GM23338 (cell line): ENCODE measurements around the gene PIGU. TPM values are rescaled to one million over a fixed set of nuclear protein-coding genes. Genes with fewer than 3 reads are reported as not detected.
"Not testable (repeated sequence)": the region's sequence is repeated elsewhere in the genome, so short reads cannot be mapped to it uniquely, and the experiment has no call there.

Experiments used
- ATAC-seq: fragments of 200-7000 bp; cut with Tn5 transposase; 3 replicates; pipeline ENCODE4 v1.9.1; 2020
- DNase-seq: peaks from one replicate; pipeline ENCODE4 v3.0.0-alpha.2; 2015; ENCODE audit warnings: low spot score
- H2AFZ ChIP-seq: fragments of 200-600 bp; sonication (generic); 2 replicates; pipeline ENCODE4 v1.8.0; 2016; ENCODE audit warnings: antibody characterized with exemption, mild to moderate bottlenecking, moderate library complexity
- H3F3A ChIP-seq: fragments of 200-600 bp; sonication (generic); replicated peaks from 2 replicates; pipeline ENCODE4 v1.8.0; 2017; ENCODE audit warnings: antibody characterized with exemption, mixed run types, low read depth
- H3K27ac ChIP-seq: fragments of 200-600 bp; sonication (generic); 2 replicates; pipeline ENCODE4 v1.6.1; 2016; ENCODE audit warnings: low read depth
- H3K27me3 ChIP-seq: fragments of 200-600 bp; sonication (generic); 2 replicates; pipeline ENCODE4 v1.8.0; 2016; ENCODE audit warnings: mild to moderate bottlenecking, mixed run types, moderate library complexity; ENCODE audit not compliant: insufficient read depth
- H3K36me3 ChIP-seq: fragments of 200-600 bp; sonication (generic); 2 replicates; pipeline ENCODE4 v1.8.0; 2016; ENCODE audit warnings: mild to moderate bottlenecking; ENCODE audit not compliant: insufficient read depth
- H3K4me1 ChIP-seq: fragments of 200-600 bp; sonication (generic); 2 replicates; pipeline ENCODE4 v1.8.0; 2016; ENCODE audit warnings: mild to moderate bottlenecking, moderate library complexity; ENCODE audit not compliant: insufficient read depth
- H3K4me2 ChIP-seq: fragments of 200-600 bp; sonication (generic); 2 replicates; pipeline ENCODE4 v1.7.1; 2017; ENCODE audit warnings: mixed run types
- H3K4me3 ChIP-seq: fragments of 200-600 bp; sonication (generic); 2 replicates; pipeline ENCODE4 v1.6.1; 2016; ENCODE audit warnings: mixed run types
- H3K79me2 ChIP-seq: fragments of 200-600 bp; sonication (generic); replicated peaks from 2 replicates; pipeline ENCODE4 v1.8.0; 2017; ENCODE audit warnings: mild to moderate bottlenecking; ENCODE audit not compliant: insufficient read depth
- H3K9me2 ChIP-seq: fragments of 200-600 bp; sonication (generic); 2 replicates; pipeline ENCODE4 v1.8.0; 2017; ENCODE audit not compliant: insufficient read depth
- H4K20me1 ChIP-seq: fragments of 200-600 bp; sonication (generic); replicated peaks from 2 replicates; pipeline ENCODE4 v1.8.0; 2017; ENCODE audit warnings: mild to moderate bottlenecking; ENCODE audit not compliant: insufficient read depth
- H3K27ac Mint-ChIP-seq: 2 replicates; pipeline ENCODE4 v1.8.0; 2020; ENCODE audit warnings: inconsistent platforms, mild to moderate bottlenecking, moderate library complexity, mixed read lengths
- H3K27me3 Mint-ChIP-seq: 3 replicates; pipeline ENCODE4 v1.8.0; 2022; ENCODE audit warnings: low read depth, mild to moderate bottlenecking, moderate library complexity, mixed read lengths, inconsistent platforms; ENCODE audit not compliant: insufficient read depth, poor library complexity
- H3K36me3 Mint-ChIP-seq: 3 replicates; pipeline ENCODE4 v1.8.0; 2021; ENCODE audit warnings: low read depth, mild to moderate bottlenecking, inconsistent platforms, moderate library complexity, mixed read lengths
- H3K4me1 Mint-ChIP-seq: 3 replicates; pipeline ENCODE4 v1.8.0; 2020; ENCODE audit warnings: mild to moderate bottlenecking, inconsistent platforms, mixed read lengths
- H3K4me3 Mint-ChIP-seq: 3 replicates; pipeline ENCODE4 v1.8.0; 2021; ENCODE audit warnings: moderate library complexity, mild to moderate bottlenecking, inconsistent platforms, mixed read lengths
- H3K9me3 Mint-ChIP-seq: 3 replicates; pipeline ENCODE4 v1.8.0; 2020; ENCODE audit warnings: moderate library complexity, mild to moderate bottlenecking, inconsistent platforms, mixed read lengths
- CREB1 ChIP-seq: fragments of 250-450 bp; sonication (Bioruptor Pico); IDR thresholded peaks from 2 replicates; pipeline ENCODE4 v1.5.0; 2020; ENCODE audit warnings: low read depth, mild to moderate bottlenecking, moderate library complexity
- EZH2 ChIP-seq: fragments of 200-600 bp; sonication (generic); IDR thresholded peaks from one replicate; pipeline ENCODE4 v1.8.0; 2017; ENCODE audit warnings: antibody characterized with exemption, mild to moderate bottlenecking, low read depth; ENCODE audit not compliant: unreplicated experiment
- EZH2phosphoT487 ChIP-seq: fragments of 200-600 bp; sonication (generic); IDR thresholded peaks from one replicate; pipeline ENCODE4 v1.8.1; 2018; ENCODE audit warnings: antibody characterized with exemption; ENCODE audit not compliant: unreplicated experiment
- JUNB ChIP-seq: IDR thresholded peaks from one replicate; pipeline ENCODE4 v1.6.1; 2016; ENCODE audit warnings: antibody characterized with exemption; ENCODE audit not compliant: unreplicated experiment
- NANOG ChIP-seq: IDR thresholded peaks from 2 replicates; pipeline ENCODE4 v1.6.1; 2016; ENCODE audit warnings: antibody characterized with exemption, borderline replicate concordance
- POLR2AphosphoS5 ChIP-seq: IDR thresholded peaks from 2 replicates; pipeline ENCODE4 v1.6.1; 2016; ENCODE audit warnings: antibody characterized with exemption, low read depth
- STAT1 ChIP-seq: IDR thresholded peaks from one replicate; pipeline ENCODE4 v1.6.1; 2016; ENCODE audit warnings: antibody characterized with exemption; ENCODE audit not compliant: unreplicated experiment
- ZNF114 ChIP-seq: fragments of 250-450 bp; sonication (Bioruptor Pico); IDR thresholded peaks from 2 replicates; pipeline ENCODE4 v1.5.0; 2020; ENCODE audit warnings: mild to moderate bottlenecking, moderate library complexity
- ZNF331 ChIP-seq: fragments of 250-450 bp; sonication (Bioruptor Pico); IDR thresholded peaks from 2 replicates; pipeline ENCODE4 v1.5.0; 2020; ENCODE audit warnings: low read depth, mild to moderate bottlenecking, moderate library complexity
- polyA plus RNA-seq: library from polyadenylated mRNA; unstranded; fragments of >200 nt; fragmentation: Nextera tagmentation; extraction: Ambion mirVana; gene quantifications from 2 replicates; pipeline ENCODE4 v1.2.1, GENCODE V29; 2016
- total RNA-seq: library from RNA; depleted of rRNA; stranded (reverse); fragments of >200 nt; shearing (Covaris generic); gene quantifications from 2 replicates; pipeline ENCODE4 v1.2.3, GENCODE V29; 2014
- TF ChIP-seq, protein P1 (sequence below): IDR thresholded peaks from one replicate; pipeline ENCODE4 v1.6.1; 2018; ENCODE audit warnings: antibody characterized with exemption; ENCODE audit not compliant: unreplicated experiment
- TF ChIP-seq, protein P2 (sequence below), 2 experiments: fragments of 200-600 bp in 1 of 2; sonication (generic) in 1 of 2; conservative IDR thresholded peaks; 2 replicates each; pipeline versions ENCODE4 v1.5.1 to v1.6.1; 2016 to 2017; ENCODE audit warnings: antibody characterized with exemption in 2 of 2, low read depth in 2 of 2, mild to moderate bottlenecking in 2 of 2, moderate library complexity in 1 of 2
- TF ChIP-seq, protein P3 (sequence below): IDR thresholded peaks from 2 replicates; pipeline ENCODE4 v1.6.1; 2016; ENCODE audit warnings: antibody characterized with exemption

The PIGU gene
- total and polyA plus RNA-seq, 2 experiments from 2014 or later: 24.3 to 28.9 TPM

DNA sequence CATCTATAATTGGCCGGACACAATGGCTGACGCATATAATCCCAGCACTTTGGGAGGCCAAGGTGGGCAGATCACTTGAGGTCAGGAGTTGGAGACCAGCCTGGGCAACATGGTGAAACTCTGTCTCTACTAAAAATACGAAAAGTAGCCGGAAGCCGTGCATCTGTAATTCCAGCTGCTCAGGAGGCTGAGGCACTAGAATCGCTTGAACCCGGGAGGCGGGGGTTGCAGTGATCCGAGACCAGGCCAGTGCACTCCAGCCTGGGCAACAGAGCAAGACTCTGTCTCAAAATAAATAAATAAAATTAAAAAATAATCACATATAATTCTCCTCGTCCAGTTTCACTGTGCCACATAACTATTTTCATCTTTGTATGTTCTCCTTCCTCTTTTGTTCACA, 157.1 kb downstream of the PIGU start:
- not testable (repeated sequence) for H3K4me3 Mint-ChIP-seq, DNase-seq, H3K9me3 Mint-ChIP-seq, H3K4me1 ChIP-seq, H3K9me2 ChIP-seq, H3K4me2 ChIP-seq, ATAC-seq, H3K36me3 ChIP-seq, H3K27ac Mint-ChIP-seq, H3K36me3 Mint-ChIP-seq, H3K4me3 ChIP-seq, H3K27me3 ChIP-seq, H3K27ac ChIP-seq, H2AFZ ChIP-seq, H3F3A ChIP-seq
- Mint-ChIP-seq H3K27me3 (peaks cover 14% of the 10 kb centered on the region), H3K4me1 (peaks cover 16% of the 10 kb centered on the region)
- peaks cover 47% of the 10 kb centered on the region for H4K20me1 ChIP-seq
- H3K79me2 ChIP-seq: peaks cover 76% of the 10 kb centered on the region

DNA sequence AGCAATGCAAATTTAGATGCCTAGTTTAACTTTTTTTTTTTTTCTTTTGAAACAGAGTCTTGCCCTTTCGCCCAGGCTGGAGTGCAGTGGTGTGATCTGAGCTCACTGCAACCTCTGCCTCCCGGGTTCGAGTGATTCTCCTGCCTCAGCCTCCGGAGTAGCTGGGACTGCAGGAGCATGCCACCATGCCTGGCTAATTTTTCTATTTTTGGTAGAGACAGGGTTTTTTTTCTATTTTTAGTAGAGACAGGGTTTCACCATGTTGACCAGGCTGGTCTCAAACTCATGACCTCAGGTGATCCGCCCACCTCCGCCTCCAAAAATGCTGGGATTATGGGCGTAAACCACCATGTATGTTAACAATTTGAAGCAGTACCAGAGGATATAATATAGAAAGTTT, 158.0 kb downstream of the PIGU start:
- not testable (repeated sequence) for H3K4me1 ChIP-seq, H3F3A ChIP-seq, H3K27ac Mint-ChIP-seq, H3K36me3 ChIP-seq, H3K27me3 ChIP-seq, H3K9me2 ChIP-seq, H2AFZ ChIP-seq, H3K4me2 ChIP-seq, H3K9me3 Mint-ChIP-seq, DNase-seq, H3K27ac ChIP-seq, H3K36me3 Mint-ChIP-seq, ATAC-seq, H3K4me3 Mint-ChIP-seq, H3K4me3 ChIP-seq
- Mint-ChIP-seq H3K4me1 (peaks cover 19% of the 10 kb centered on the region), H3K27me3 (peaks cover 14% of the 10 kb centered on the region)
- H4K20me1 ChIP-seq: peaks cover 41% of the 10 kb centered on the region
- H3K79me2 ChIP-seq: peaks cover 66% of the 10 kb centered on the region

DNA sequence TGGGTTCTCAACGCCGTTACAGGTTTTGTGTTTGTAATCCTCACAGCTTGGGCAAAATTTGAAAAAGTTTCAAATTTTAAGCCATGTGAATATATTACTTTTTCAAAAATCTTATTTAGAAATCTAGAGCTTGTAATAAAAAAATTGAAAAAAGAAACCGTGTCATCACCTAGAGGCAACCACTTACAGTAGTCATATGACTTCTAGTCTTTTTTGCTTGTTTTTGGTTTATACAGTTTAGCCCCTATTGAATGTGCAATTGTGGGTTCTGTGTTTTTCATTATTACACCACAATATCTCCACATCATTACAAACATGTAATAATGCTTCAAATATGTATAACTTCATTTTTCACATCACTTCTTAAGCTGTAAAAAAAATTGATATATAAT, 159.8 kb downstream of the PIGU start:
- Mint-ChIP-seq H3K4me3 (peak overlapping the region; percentile 97), H3K27me3 (peaks cover 11% of the 10 kb centered on the region), H3K9me3 (no peaks in the 10 kb centered on the region), H3K27ac (no peak overlapping the region; the same call in 1 of the 2 replicates), H3K36me3 (no peaks in the 10 kb centered on the region; the same call in 2 of the 3 replicates), H3K4me1 (peaks cover 13% of the 10 kb centered on the region)
- Histone ChIP-seq H3K27ac (peak overlapping the region; percentile 88), H3K4me3 (peak overlapping the region; percentile 88), H2AFZ (0 out of 2 replicates have a peak overlapping the region, but pooled peaks have one; percentile 44), H3F3A (peaks cover 3% of the 10 kb centered on the region; the same call in 1 of the 2 replicates), H4K20me1 (peaks cover 27% of the 10 kb centered on the region), H3K9me2 (no peaks in the 10 kb centered on the region), H3K79me2 (peaks cover 54% of the 10 kb centered on the region), H3K27me3 (no peaks in the 10 kb centered on the region), H3K4me2 (peak overlapping the region; percentile 87), H3K36me3 (no peaks in the 10 kb centered on the region; the same call in 1 of the 2 replicates), H3K4me1 (peaks cover 8% of the 10 kb centered on the region)
- no peak for DNase-seq
- no peak for ATAC-seq
- TF ChIP-seq ZNF114 (CRISPR knock-in tag): no peak
- TF ChIP-seq EZH2: no peak
- TF ChIP-seq CREB1 (CRISPR knock-in tag): no peak
- TF ChIP-seq, protein P1, sequence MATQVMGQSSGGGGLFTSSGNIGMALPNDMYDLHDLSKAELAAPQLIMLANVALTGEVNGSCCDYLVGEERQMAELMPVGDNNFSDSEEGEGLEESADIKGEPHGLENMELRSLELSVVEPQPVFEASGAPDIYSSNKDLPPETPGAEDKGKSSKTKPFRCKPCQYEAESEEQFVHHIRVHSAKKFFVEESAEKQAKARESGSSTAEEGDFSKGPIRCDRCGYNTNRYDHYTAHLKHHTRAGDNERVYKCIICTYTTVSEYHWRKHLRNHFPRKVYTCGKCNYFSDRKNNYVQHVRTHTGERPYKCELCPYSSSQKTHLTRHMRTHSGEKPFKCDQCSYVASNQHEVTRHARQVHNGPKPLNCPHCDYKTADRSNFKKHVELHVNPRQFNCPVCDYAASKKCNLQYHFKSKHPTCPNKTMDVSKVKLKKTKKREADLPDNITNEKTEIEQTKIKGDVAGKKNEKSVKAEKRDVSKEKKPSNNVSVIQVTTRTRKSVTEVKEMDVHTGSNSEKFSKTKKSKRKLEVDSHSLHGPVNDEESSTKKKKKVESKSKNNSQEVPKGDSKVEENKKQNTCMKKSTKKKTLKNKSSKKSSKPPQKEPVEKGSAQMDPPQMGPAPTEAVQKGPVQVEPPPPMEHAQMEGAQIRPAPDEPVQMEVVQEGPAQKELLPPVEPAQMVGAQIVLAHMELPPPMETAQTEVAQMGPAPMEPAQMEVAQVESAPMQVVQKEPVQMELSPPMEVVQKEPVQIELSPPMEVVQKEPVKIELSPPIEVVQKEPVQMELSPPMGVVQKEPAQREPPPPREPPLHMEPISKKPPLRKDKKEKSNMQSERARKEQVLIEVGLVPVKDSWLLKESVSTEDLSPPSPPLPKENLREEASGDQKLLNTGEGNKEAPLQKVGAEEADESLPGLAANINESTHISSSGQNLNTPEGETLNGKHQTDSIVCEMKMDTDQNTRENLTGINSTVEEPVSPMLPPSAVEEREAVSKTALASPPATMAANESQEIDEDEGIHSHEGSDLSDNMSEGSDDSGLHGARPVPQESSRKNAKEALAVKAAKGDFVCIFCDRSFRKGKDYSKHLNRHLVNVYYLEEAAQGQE: no peak
- no peak for TF ChIP-seq JUNB
- TF ChIP-seq, protein P2, sequence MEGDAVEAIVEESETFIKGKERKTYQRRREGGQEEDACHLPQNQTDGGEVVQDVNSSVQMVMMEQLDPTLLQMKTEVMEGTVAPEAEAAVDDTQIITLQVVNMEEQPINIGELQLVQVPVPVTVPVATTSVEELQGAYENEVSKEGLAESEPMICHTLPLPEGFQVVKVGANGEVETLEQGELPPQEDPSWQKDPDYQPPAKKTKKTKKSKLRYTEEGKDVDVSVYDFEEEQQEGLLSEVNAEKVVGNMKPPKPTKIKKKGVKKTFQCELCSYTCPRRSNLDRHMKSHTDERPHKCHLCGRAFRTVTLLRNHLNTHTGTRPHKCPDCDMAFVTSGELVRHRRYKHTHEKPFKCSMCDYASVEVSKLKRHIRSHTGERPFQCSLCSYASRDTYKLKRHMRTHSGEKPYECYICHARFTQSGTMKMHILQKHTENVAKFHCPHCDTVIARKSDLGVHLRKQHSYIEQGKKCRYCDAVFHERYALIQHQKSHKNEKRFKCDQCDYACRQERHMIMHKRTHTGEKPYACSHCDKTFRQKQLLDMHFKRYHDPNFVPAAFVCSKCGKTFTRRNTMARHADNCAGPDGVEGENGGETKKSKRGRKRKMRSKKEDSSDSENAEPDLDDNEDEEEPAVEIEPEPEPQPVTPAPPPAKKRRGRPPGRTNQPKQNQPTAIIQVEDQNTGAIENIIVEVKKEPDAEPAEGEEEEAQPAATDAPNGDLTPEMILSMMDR (conservative IDR thresholded peaks at IDR 0.05; ENCODE audit: low read depth in 2 of 2): no peak
- no peak for TF ChIP-seq POLR2AphosphoS5
- TF ChIP-seq, protein P3, sequence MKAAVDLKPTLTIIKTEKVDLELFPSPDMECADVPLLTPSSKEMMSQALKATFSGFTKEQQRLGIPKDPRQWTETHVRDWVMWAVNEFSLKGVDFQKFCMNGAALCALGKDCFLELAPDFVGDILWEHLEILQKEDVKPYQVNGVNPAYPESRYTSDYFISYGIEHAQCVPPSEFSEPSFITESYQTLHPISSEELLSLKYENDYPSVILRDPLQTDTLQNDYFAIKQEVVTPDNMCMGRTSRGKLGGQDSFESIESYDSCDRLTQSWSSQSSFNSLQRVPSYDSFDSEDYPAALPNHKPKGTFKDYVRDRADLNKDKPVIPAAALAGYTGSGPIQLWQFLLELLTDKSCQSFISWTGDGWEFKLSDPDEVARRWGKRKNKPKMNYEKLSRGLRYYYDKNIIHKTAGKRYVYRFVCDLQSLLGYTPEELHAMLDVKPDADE: no peak
- no peak for TF ChIP-seq ZNF331 (CRISPR knock-in tag)
- no peak for TF ChIP-seq NANOG
- TF ChIP-seq EZH2phosphoT487: no peak
- no peak for TF ChIP-seq STAT1
